ENCODE measurements around the gene ALDOB.

GRCh38 chr9:101453776-101454570 is 18.4 kb upstream of the ALDOB start:
- TF ChIP-seq ZBTB7A (IDR thresholded peaks at IDR 0.05; ENCODE audit: low read depth) (no peak), FOXM1 (IDR thresholded peaks at IDR 0.05; ENCODE audit: borderline replicate concordance, low read depth) (no peak), RAD21 (IDR thresholded peaks at IDR 0.05; ENCODE audit: low read depth) (no peak), REST (IDR thresholded peaks at IDR 0.05; ENCODE audit: low read depth) (no peak), NFIC (IDR thresholded peaks at IDR 0.05) (no peak), CREB1 (IDR thresholded peaks at IDR 0.05; ENCODE audit: low read depth) (no peak)

All from Ishikawa (cell line).